GM12801 (cell line): ENCODE measurements around the gene ARHGAP26.

Source experiments
- TF ChIP-seq, protein P1 (sequence below): IDR thresholded peaks from one replicate; pipeline ENCODE4 v1.5.1; 2011; ENCODE audit warnings: control low read depth; ENCODE audit not compliant: insufficient read length; ENCODE audit errors: extremely low read depth

Gene ARHGAP26

DNA sequence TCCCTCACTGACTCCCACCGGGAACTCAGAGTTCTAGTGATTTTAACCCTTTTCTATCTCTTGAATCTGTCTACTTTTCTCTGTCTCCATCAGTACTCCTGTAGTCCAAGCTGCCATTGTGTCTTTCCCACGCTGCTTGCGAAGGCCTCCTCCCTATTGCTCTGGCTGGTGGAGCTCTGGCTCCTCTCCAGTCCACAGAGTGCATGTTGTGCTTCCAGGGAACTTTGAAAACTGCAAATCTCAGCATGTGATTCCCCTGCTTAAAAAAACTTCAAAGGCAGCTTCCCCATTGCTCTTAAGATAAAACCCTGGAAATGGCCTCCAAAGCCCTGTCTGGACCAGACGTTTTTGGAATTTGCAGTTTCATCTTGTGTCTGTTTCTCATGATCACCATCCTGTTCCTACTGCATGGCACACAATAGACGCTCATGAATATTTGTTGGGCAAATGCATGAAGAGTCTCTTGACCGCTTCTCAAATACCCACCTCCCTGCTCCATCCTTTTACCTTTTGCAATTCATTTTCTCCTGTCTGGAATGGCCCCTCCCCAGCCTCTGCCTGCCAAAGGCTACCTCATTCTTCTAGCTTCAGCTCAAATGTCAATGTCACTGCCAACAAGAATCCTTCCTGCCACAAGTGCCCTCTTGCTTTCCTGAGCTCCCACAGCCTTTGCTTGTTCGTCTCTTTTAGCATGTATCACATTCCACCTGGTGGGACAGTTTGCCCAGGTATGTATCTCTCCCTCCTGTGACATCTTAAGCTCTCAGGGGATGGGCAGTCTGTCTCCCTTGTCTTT, 293.2 kb downstream of the ARHGAP26 start:
- TF ChIP-seq, protein P1, sequence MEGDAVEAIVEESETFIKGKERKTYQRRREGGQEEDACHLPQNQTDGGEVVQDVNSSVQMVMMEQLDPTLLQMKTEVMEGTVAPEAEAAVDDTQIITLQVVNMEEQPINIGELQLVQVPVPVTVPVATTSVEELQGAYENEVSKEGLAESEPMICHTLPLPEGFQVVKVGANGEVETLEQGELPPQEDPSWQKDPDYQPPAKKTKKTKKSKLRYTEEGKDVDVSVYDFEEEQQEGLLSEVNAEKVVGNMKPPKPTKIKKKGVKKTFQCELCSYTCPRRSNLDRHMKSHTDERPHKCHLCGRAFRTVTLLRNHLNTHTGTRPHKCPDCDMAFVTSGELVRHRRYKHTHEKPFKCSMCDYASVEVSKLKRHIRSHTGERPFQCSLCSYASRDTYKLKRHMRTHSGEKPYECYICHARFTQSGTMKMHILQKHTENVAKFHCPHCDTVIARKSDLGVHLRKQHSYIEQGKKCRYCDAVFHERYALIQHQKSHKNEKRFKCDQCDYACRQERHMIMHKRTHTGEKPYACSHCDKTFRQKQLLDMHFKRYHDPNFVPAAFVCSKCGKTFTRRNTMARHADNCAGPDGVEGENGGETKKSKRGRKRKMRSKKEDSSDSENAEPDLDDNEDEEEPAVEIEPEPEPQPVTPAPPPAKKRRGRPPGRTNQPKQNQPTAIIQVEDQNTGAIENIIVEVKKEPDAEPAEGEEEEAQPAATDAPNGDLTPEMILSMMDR, result no peak

DNA sequence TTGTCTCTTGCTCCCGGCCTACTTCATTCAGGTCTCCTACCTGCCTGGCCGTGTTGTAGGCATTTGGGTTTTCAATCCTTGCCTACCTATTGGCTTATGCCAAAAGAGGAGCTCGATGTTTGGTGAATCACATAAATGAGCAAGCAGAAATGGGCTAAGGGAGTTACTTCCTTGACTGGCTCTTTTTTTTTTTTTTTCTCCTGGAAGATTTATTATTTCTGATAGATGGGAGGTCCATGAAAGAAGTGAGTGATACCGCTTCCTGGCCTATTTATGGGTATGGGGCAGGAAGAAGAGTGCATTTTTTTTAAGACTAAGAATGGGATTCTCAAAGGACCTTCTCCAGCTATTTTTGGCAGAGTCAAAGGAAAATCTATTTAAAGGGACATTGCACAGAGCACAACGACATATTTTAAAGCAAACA, 294.1 kb downstream of the ARHGAP26 start:
- TF ChIP-seq, protein P1, result no peak

DNA sequence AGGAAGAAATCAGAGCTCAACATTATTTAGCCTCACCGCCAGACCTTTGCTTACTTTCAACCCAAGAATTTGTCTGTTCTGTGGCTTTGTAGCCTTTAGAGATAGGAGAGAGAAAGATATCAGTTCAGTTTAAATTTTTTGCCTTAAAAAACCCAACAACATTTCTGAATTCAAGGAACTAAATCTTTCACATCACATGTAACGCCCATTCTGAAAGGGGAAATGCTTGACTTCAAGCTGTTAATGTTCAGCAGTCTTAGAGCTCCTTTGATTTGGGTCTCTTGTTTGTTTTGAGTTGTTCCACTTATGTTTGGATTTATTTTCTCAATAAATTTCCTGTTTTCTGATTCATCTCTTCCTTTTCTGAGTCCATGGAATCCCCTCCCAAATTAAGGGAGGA, 294.5 kb downstream of the ARHGAP26 start:
- TF ChIP-seq, protein P1, result no peak

DNA sequence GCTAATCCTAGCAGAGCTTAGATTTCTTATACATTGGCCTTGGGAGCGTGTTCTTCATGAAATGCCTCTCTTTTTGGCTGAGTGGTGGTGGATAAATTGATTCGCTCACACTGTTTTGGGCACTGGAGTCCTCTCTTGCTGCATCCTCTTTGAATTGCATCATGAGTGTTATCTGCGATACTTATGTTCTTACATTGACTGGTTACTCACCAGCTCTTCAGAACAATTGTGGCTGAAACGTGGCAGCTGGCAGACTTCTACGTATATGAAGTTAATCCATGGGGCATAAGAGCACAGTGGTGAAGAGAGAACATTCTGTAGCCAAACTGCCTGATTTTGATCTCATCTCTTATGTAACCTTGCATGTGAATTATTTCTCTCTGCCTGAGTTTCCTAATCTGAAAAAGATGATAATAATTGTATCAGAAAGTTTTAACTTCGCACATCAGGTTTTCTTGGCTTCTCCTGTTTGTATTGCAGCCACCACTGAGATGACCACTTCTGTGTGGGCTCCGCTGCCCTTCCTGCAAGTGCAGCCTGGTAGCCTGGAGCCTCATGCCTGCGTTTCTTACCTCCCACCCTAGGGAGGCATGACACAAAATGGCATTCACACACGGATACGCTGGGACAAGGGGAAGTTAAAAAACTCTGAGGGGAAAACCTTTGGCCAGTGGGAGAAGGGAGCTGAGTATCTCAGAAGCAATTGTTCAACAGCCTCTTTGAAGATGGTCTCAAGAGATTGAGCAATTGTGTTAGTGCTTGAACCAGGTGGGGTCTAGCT, 295.2 kb downstream of the ARHGAP26 start:
- TF ChIP-seq, protein P1, result no peak

DNA sequence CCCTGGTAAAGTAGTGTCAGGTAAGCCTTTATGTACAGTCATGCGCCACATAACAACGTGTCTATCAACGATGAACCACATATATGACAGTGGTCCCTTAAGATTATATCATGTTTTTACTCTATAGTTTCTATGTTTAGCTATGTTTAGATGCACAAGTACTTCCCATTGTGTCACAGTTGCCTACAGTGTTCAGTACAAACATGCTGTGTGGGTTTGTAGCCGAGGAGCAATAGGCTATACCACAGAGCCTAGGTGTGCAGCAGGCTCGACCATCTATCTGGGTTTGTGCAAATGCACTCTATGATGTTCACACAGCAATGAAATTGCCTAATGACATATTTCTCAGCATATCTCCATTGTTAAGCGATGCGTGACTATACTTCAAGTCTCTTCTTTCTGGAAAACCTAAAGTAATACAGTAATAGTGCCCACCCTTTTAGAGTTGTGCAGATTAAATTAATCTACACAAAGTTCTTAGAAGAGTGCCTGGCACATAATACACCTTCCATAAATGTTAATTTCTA, 295.9 kb downstream of the ARHGAP26 start:
- TF ChIP-seq, protein P1, result no peak

DNA sequence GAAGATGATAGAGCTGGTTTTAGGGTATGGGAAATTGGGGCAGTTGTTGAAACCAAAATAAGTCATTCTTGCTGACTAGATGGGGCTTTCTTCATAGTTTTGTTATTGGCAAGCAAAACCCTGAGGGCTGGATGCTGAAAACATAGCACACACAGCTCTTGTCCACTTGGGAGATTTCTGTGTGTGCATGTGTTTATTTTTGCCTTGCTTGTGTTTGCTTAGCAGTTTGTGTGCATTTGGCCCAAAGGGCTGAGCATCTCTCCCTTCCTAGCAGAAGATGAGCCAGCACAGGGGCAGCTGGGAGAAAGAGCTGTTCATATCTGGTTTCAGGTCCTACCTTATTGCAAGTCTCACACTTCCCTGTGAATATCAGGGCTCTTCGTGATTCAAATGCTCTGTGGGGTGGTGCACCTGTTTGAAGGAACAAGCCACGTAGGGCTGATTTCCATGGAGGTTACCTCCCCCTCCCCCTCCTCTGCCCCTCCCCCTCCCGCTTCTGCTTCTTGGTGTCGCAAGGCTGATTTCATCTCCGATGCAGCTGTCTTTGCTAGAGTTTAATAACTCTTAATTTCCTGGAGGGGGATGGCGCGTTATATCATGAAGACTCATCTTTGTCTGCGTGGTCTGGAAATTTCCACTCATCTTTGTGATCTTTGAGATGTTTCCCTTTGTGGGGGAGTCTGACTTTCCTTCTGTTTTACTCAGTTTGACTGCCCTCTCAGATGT, 296.5 kb downstream of the ARHGAP26 start:
- TF ChIP-seq, protein P1, result no peak

DNA sequence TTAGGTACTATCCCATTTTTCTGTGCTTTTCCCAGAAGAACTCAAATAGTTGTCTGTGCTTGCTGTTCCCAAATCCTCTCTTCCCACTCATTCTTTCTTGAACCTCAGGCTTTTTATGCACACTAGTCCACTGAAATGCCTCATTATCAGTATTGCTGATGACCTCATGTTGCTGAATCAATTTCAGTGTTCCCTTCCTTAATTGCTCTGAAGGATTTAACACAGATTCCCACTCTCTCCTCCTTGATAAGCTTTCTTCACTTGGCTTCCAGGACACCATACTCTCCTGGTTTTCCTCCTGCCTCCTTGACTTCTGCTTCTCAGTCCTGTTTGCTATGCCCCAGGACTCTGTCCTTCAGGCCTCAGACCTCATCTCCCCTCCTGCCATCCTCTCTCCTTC, 298.5 kb downstream of the ARHGAP26 start:
- TF ChIP-seq, protein P1, result no peak
